HUES64 (cell line): ENCODE results near the gene DOCK2.

Experiments
- H3K27ac ChIP-seq: 2 replicates; pipeline ENCODE4 v1.7.0; 2013; ENCODE audit warnings: low read depth, low read length, inconsistent platforms
- H3K27me3 ChIP-seq: 2 replicates; pipeline ENCODE4 v1.6.1; 2013; ENCODE audit warnings: mild to moderate bottlenecking, low read length; ENCODE audit not compliant: insufficient read depth
- H3K36me3 ChIP-seq: 2 replicates; pipeline ENCODE4 v1.6.1; 2013; ENCODE audit warnings: mild to moderate bottlenecking, low read length; ENCODE audit not compliant: insufficient read depth
- H3K4me1 ChIP-seq: 2 replicates; pipeline ENCODE4 v1.6.1; 2013; ENCODE audit warnings: mild to moderate bottlenecking, low read length, moderate library complexity; ENCODE audit not compliant: insufficient read depth
- H3K4me3 ChIP-seq: 2 replicates; pipeline ENCODE4 v1.5.1; 2013; ENCODE audit warnings: mild to moderate bottlenecking, low read length, moderate library complexity
- H3K9ac ChIP-seq: 2 replicates; pipeline ENCODE4 v1.6.1; 2013; ENCODE audit warnings: mild to moderate bottlenecking, low read depth, low read length
- H3K9me3 ChIP-seq: 2 replicates; pipeline ENCODE4 v1.6.1; 2013; ENCODE audit warnings: low read depth, low read length; ENCODE audit not compliant: insufficient read depth
- WGBS: fragments of 150-250, 120-280 bp; methylation state at CpG from one replicate; pipeline ENCODE4 v1.1.7; 2013; ENCODE audit warnings: missing lambda C conversion rate; 5-methylcytosine and 5-hydroxymethylcytosine counted together

The DOCK2 gene

DNA sequence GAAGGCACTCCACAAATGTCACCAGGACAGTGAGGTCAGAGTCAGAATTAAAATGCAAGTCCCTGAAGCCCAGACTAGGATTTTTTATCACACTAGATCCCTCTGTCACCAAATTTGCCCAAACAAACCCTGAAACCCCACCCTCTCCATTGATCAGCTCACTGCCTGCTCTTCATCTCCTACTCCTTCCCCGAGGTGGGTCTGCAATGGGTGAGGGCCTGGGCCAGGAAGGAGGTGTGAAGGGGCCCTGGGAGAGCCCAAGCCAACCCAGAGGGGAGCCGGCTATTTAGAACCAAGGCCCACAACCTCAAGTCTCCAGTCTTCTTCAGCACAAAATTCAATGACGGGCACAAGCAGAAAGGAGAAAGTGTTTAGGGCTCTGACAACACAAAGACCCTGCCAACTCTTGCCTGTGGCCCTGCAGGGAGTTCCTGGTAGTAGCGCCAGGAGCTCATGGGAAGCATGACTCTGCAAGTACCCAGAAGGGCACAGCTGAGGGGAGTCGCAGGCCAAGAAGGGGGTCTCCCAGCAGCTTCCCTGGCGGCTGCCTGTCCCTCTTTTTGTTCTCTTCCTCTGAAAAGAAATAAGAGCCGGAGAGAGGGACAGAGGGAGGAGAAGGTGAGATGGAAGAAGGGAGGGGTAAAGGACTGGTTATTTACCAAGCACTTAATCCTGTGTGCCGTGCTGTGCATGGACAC is 474.2 kb downstream of the DOCK2 start:
- Histone ChIP-seq H3K27me3 (peaks cover 53% of the 10 kb centered on the region), H3K9ac (no peak overlapping the region), H3K27ac (no peak overlapping the region), H3K36me3 (no peaks in the 10 kb centered on the region), H3K9me3 (peaks cover 3% of the 10 kb centered on the region; the same call in 1 of the 2 replicates), H3K4me3 (no peak overlapping the region), H3K4me1 (peaks cover 20% of the 10 kb centered on the region)
- 74% methylated on average over 7 of the region's 8 CpGs for WGBS

DNA sequence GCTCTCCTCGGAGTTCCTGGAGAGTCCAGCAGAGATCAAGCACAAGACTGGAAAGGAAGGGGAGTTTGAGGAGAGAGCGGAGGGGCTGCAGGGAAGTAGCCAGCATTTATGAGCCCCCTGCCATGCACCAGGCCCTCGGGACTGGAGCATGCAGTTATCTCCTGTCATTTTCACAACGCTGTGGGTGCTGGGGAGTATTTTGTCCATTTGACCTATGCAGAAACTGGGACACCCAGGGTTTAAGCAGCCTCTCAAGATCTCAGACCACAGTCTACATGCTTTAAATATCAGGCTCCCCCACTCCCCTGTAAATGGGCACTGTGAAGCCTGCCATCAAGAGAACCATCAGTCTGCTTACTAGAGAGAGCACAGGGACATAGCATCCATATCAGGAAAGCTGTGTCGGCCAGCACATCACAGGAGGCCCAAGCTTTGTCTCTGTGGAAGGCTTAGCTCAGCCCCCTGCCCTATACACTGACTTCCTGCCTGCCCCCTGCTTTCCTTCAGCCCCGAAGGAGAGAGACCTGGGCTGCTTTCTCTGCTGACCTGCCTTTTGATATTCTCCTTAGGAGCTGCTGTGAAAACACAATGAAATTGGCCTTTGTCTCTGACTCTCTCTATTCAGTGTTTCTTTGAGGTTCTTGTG is 475.9 kb downstream of the DOCK2 start:
- Histone ChIP-seq H3K9me3 (peaks cover 3% of the 10 kb centered on the region; the same call in 1 of the 2 replicates), H3K27me3 (peaks cover 36% of the 10 kb centered on the region), H3K9ac (no peak overlapping the region), H3K4me1 (peaks cover 20% of the 10 kb centered on the region), H3K4me3 (no peak overlapping the region), H3K36me3 (no peaks in the 10 kb centered on the region), H3K27ac (no peak overlapping the region; the same call in 1 of the 2 replicates)
- WGBS: 55% methylated on average over 6 of the region's 6 CpGs

DNA sequence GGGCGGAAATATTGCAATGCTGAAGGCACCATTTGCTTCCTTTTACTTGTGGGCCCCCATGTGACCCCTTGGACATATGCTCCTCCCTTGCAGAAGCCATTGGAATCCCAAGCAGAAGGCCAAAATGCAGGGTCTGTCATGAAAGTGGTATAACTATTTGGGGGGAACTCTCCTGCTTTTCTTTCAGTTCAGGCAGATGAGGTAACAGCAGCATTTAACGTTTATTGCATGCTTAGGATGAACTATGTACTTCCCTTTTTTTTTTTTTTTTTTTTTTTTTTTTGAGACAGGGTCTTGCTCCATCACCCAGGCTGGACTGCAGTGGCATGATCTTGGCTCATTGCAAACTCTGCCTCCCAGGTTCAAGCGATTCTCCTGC is 476.4 kb downstream of the DOCK2 start:
- no peak overlapping the region for H3K4me3 ChIP-seq
- WGBS: 72% methylated on average over 2 of the region's 3 CpGs
- no peak overlapping the region for H3K9ac ChIP-seq
- H3K27ac ChIP-seq: no peak overlapping the region
- H3K9me3 ChIP-seq: peaks cover 3% of the 10 kb centered on the region; the same call in 1 of the 2 replicates
- H3K4me1 ChIP-seq: peaks cover 20% of the 10 kb centered on the region
- peaks cover 31% of the 10 kb centered on the region for H3K27me3 ChIP-seq
- H3K36me3 ChIP-seq: no peaks in the 10 kb centered on the region

DNA sequence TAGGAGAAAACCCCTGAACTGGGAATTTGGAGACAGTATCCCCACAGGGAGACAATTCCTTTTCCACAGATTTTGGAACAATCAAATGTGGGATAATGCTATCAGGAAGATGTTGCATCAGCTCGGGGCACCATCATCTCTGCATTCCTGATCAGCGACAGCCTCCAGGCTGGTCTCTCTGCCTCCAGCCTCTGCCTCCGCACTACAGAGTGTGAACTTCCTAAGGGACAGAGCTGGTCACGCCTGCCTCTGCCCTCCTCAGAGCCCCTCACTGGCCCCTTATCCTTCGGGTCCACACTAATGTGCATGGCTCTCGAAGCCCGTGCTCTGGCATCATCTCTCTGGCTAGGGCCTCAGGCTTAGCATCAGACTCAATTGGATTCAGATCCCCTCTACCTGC is 477.2 kb downstream of the DOCK2 start:
- no peak overlapping the region for H3K27ac ChIP-seq
- H3K36me3 ChIP-seq: no peaks in the 10 kb centered on the region
- no peak overlapping the region for H3K9ac ChIP-seq
- H3K9me3 ChIP-seq: peaks cover 3% of the 10 kb centered on the region; the same call in 1 of the 2 replicates
- peaks cover 23% of the 10 kb centered on the region for H3K27me3 ChIP-seq
- no peak overlapping the region for H3K4me3 ChIP-seq
- 85% methylated on average over 7 of the region's 7 CpGs for WGBS
- peaks cover 17% of the 10 kb centered on the region for H3K4me1 ChIP-seq

DNA sequence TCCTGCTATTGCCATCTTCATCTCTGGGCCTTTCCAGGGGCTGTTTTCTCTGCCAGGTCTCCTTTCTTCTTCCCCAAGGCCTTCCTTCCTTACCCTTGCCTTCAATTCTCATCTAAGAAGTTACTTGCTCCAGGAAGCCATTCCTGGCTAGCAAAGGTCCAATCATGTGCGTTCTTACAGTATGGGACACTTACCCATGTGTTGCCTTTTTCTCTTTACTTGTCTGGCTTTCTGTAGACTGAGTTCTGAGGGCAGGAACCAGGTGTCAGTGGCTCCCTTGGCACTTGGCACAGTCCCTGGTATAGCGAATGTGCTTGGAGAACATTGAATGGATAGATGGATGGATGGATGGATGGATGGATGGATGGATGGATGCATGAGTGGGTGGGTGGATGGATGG is 478.9 kb downstream of the DOCK2 start:
- WGBS: 94% methylated on average over 2 of the region's 2 CpGs
- H3K27ac ChIP-seq: no peak overlapping the region
- peaks cover 3% of the 10 kb centered on the region; the same call in 1 of the 2 replicates for H3K9me3 ChIP-seq
- H3K4me3 ChIP-seq: no peak overlapping the region
- H3K27me3 ChIP-seq: peaks cover 14% of the 10 kb centered on the region
- H3K9ac ChIP-seq: no peak overlapping the region
- H3K4me1 ChIP-seq: peaks cover 8% of the 10 kb centered on the region
- no peaks in the 10 kb centered on the region for H3K36me3 ChIP-seq

DNA sequence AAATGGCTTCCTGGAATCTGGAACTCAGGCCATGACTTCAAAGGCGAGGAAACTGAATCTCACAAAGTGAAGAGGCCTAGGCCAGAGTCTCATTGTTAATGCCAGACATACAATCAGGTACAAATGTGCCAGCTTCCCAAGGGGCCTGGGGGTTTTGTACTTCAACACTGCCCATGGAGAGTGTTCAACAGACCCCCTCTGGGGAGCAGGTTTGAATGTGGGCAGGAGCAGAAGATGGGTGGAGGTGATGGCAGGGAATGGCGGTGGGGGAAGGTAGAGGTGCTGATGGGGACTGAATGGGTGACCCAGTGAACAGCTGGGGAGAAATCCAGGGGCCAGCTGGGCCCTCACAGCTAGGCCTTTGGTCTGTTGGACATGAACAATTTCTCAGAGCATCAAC is 480.7 kb downstream of the DOCK2 start:
- Histone ChIP-seq H3K4me3 (no peak overlapping the region), H3K36me3 (no peaks in the 10 kb centered on the region), H3K27me3 (no peaks in the 10 kb centered on the region), H3K27ac (no peak overlapping the region), H3K4me1 (peaks cover 8% of the 10 kb centered on the region), H3K9me3 (peaks cover 3% of the 10 kb centered on the region; the same call in 1 of the 2 replicates), H3K9ac (no peak overlapping the region)
- WGBS: 94% methylated on average over 2 of the region's 2 CpGs

DNA sequence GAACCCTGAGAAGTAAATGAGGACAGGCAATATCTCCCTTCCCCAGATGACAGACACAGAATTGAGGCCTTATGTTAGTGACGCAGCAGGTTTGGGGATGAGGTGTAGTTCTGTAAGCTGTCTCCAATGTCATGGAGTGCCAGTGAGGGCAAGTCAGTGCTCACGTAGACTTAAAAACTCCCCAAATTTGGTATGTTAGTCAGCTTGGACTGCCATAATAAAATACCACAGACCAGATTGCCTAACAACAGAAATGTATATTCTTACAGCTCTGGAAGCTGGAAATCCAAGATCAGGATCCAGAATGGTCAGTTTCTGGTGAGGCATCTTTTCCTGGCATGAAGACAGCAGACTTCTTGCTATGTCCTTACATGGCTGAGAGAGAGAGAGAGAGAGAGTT is 483.5 kb downstream of the DOCK2 start:
- Histone ChIP-seq H3K36me3 (no peaks in the 10 kb centered on the region), H3K27ac (no peak overlapping the region), H3K4me3 (no peak overlapping the region), H3K4me1 (no peaks in the 10 kb centered on the region), H3K9ac (no peak overlapping the region), H3K9me3 (no peaks in the 10 kb centered on the region), H3K27me3 (no peaks in the 10 kb centered on the region)
- WGBS: 100% methylated on average over 2 of the region's 2 CpGs

DNA sequence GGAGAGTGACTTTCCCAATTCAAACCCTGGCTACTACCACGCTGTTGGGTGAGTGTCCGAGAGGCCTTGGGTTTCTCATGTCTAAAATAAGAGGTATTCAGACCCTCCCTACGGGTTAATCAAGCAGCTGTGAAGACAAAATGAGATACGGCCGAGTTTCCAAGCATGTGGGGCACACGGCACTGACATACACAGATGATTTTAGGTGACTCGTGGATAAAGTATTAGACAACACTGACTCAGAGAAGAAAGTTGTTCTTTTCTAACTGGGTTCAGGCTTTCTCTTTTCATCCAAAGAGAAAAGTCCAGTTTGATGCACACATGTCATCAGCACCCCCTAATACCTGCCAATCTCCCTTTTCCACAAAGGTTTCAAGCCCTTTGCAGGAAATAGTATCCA is 484.2 kb downstream of the DOCK2 start:
- H3K27me3 ChIP-seq: no peaks in the 10 kb centered on the region
- 93% methylated on average over 7 of the region's 7 CpGs for WGBS

DNA sequence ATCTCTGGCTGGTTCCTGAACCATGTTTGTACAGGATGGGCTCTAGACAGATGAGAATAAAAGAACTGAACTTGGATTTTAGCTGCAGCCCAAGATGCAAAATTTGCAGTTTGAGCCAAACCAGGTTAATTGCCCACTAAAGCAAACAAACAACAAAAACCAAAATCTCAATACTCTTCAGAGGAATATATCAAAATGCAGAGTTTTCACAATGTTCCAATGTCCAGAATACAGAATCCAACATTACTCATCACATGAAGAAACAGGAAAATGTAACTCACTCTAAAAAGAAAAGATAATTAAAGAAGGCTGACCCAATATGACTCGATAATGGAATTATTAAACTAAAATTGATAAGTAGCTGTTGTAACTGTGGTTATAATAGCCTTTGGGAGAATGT is 489.0 kb downstream of the DOCK2 start:
- no peak overlapping the region for H3K9ac ChIP-seq
- no peaks in the 10 kb centered on the region for H3K4me1 ChIP-seq
- no peaks in the 10 kb centered on the region for H3K27me3 ChIP-seq
- 100% methylated on average over 1 of the region's 1 CpG for WGBS
- peaks cover 10% of the 10 kb centered on the region; the same call in 1 of the 2 replicates for H3K9me3 ChIP-seq
- no peak overlapping the region for H3K4me3 ChIP-seq
- no peak overlapping the region for H3K27ac ChIP-seq
- H3K36me3 ChIP-seq: no peaks in the 10 kb centered on the region

More for the DNA sequence above, 484.2 kb downstream of the DOCK2 start:
- Histone ChIP-seq H3K9ac (no peak overlapping the region), H3K9me3 (0 out of 2 replicates have a peak, but pooled peaks cover 4% of the 10 kb centered on the region), H3K4me3 (no peak overlapping the region), H3K36me3 (no peaks in the 10 kb centered on the region), H3K27ac (no peak overlapping the region), H3K4me1 (no peaks in the 10 kb centered on the region)

DNA sequence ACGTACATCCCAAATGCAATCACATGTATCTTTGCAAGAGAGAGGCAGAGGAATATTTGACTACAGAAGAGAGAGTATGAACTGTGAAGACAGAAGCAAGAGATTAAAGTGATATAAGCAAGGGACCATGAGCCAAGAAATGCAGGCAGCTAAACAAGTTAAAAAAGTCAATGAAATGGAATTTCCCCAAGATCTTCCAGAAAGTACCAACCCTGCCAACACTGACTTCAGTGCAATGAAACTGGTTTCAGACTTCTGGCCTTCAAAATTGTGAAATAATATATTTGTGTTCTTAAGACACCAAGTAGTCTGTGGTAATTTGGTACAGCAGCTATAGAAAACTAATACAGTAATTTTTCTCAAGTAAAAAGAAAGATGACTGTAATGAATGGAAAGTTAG is 489.6 kb downstream of the DOCK2 start:
- Histone ChIP-seq H3K36me3 (no peaks in the 10 kb centered on the region), H3K9ac (no peak overlapping the region), H3K27ac (no peak overlapping the region), H3K4me1 (no peaks in the 10 kb centered on the region), H3K27me3 (no peaks in the 10 kb centered on the region), H3K9me3 (peaks cover 10% of the 10 kb centered on the region; the same call in 1 of the 2 replicates), H3K4me3 (no peak overlapping the region)
- 88% methylated on average over 1 of the region's 1 CpG for WGBS

DNA sequence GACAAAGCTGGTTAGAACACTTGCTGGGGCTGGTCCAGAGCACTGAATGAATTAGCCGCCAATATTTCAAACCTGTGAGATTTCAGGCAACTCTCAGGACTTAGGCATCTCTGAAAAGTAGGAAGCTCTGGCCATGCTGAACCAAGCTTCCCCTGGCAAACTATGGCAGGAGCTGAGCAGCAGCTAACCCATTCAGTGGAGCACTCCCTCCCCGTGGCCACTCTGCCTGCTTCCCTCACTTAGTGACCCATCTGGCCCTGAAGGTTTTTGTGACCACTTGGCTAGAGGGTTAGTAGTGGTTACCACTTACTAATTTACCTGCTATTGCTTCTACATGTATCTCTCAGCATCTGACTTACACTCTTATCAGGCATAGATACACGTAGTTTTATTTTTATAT is 494.2 kb downstream of the DOCK2 start:
- Histone ChIP-seq H3K27ac (no peak overlapping the region), H3K27me3 (no peaks in the 10 kb centered on the region), H3K4me1 (no peaks in the 10 kb centered on the region), H3K36me3 (no peaks in the 10 kb centered on the region), H3K9ac (no peak overlapping the region), H3K9me3 (peaks cover 6% of the 10 kb centered on the region; the same call in 1 of the 2 replicates), H3K4me3 (no peak overlapping the region)
- 85% methylated on average over 2 of the region's 3 CpGs for WGBS
